Raji (cell line): ENCODE data around the gene COG7.

Source experiments
- POLR2A ChIP-seq: IDR thresholded peaks from 2 replicates; pipeline ENCODE4 v1.6.1; 2011; ENCODE audit warnings: low read depth, low read length, control low read depth; ENCODE audit not compliant: insufficient read depth

The COG7 gene

DNA sequence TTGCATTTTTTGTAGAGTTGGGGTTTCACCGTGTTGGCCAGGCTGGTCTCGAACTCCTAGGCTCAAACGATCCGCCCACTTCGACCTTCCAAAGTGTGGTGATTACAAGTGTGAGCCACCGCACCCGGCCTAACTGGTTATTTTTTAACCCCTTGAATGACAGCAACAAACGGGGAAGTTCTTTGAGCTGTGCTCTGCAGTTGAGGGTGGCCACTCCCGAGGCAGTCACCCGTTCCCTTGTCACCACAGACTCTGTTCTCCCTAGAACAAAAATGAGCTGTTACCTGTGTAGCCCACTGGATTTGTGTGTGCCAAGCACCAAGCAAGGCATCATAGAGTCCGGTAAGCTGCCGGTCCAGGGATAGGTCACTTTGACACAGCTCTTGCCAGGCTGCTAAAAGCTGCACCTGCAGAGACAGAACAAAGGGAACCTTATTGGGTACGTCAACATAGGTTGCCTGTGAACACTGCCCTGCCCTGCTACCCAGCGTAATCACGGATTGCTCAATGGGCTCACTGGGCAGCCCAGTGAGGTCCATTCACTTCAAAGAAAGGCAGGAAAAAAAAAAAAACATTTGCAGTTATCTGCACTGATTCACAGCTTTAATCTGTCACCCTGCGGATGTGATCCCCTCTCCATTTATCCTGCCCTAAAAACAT lies 19.6 kb downstream of the COG7 start:
- TF ChIP-seq POLR2A = no peak

- no peak for TF ChIP-seq POLR2A
Observed at GRCh38 chr16:23432176-23433128, 20.5 kb downstream of the COG7 start.

DNA sequence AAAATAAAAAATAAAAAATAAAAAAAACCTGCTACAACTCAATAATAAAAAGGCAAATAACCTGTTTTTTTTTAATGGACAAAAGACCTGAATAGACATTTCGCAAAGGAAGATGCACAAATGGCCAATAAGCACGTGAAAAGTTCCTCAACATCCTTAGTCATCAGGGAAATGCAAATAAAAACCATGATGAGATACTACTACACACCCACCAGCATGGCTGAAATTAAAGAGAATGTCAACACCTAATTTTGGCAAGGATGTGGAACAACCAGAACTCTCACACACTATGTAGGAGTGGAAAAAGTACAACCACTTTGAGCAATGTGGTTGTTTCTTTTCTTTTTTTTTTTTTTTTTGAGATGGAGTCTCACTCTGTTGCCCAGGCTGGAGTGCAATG lies 24.6 kb downstream of the COG7 start:
- no peak for TF ChIP-seq POLR2A

- TF ChIP-seq POLR2A = no peak
Observed at GRCh38 chr16:23424292-23424958, 28.6 kb downstream of the COG7 start.

- TF ChIP-seq POLR2A = no peak
Observed at GRCh38 chr16:23423496-23424049, 29.4 kb downstream of the COG7 start.

DNA sequence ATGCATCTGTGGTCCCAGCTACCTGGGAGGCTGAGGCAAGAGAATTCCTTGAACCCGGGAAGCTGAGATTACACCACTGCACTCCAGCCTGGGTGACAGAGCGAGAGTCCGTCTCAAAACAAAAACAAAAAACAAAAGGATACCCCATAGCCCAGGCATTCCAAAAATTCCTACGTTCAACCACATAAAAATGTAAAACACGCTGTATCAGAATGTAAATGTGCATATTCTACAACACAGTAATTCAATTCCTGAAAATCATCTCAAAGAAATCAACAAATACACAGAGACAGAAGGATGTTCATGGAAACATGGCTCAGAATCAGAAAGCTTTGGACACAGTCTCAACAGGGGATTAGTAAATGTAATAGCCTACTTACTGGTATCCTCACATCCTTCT lies 33.0 kb downstream of the COG7 start:
- TF ChIP-seq POLR2A = no peak

DNA sequence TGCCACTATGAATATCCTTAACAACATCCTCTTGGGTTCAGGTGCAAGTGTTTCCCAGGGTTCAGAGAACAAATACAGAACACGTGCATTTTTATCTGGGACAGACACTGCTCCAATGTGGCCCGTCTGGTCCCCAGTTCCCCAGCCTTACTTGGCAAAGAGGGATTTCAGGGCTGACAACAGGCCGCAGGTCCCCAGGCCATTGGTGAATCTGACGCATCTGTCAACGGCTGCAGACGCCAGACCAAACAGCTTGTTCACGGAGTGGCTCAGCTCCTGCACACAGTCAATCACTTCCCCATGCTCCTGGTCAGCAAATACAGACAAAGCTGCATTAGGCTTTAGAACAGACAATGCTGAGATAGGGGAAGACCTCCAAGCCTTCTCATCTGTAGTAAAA lies 36.2 kb downstream of the COG7 start:
- TF ChIP-seq POLR2A = no peak

DNA sequence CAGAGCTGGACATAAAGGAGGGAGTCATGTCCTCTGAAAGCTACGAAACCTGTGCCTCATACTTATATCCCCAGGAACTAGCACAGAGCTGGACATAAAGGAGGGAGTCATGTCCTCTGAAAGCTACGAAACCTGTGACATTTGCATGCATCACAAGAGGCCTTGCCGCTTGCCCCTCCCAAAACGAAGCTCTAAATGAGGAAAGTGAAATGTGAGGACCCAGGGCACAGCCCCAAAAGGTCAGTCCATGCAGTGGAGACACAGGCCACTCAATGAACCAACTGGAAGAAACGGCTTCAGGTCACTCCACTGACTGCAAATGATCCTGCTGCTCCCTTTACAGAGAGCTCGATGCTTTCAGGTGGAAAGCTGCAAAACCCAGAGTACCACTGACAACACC lies 38.3 kb downstream of the COG7 start:
- no peak for TF ChIP-seq POLR2A

- TF ChIP-seq POLR2A = no peak
Observed at GRCh38 chr16:23410176-23410575, 42.8 kb downstream of the COG7 start.

- no peak for TF ChIP-seq POLR2A
Observed at GRCh38 chr16:23409522-23409921, 43.5 kb downstream of the COG7 start.

DNA sequence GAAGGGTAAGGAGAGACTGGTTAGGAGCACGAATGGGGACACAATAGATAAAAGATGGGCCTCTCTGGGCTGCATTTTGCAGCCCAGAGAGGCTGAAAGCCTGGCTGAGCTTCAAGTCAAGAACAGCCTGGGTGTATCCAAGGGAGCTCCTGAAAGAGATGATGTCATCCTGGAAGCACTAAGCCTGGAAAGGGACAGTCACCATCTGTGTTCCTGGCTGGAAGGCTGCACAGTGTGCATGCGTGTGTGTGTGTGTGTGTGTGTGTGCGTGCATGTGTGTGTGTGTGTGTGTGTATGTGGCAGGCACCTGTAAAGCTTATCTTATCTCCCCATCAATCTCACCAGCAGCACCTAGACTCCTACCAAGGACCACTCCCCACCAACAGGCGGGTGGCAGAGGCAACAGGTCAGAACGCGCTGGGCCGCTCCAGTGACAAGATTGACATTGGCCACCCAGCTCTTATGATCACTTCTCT lies 44.1 kb downstream of the COG7 start:
- no peak for TF ChIP-seq POLR2A

DNA sequence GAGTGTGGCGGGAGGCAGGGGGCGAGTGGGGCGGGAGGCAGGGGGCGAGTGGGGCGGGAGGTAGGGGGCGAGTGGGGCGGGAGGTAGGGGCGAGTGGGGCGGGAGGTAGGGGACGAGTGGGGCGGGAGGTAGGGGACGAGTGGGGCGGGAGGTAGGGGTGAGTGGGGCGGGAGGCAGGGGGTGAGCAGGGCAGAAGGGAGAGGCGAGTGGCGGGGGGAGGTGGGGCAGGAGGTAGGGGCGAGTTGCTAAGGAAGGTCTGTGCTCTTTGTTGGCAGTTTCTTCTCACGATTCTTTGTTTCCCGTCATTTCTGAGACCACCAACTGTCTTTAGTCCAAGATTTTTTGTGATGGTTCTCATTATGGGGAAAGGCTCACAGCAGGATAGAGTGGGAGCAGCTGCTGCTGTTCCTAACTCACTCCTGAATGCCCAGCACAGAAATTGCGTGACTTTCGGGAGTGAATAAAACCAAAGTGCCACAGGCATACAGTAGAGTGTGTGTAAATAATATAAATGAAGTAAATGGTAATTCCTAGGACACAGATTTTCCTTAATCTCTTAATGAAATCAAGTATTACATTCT lies 44.7 kb downstream of the COG7 start:
- TF ChIP-seq POLR2A = no peak

DNA sequence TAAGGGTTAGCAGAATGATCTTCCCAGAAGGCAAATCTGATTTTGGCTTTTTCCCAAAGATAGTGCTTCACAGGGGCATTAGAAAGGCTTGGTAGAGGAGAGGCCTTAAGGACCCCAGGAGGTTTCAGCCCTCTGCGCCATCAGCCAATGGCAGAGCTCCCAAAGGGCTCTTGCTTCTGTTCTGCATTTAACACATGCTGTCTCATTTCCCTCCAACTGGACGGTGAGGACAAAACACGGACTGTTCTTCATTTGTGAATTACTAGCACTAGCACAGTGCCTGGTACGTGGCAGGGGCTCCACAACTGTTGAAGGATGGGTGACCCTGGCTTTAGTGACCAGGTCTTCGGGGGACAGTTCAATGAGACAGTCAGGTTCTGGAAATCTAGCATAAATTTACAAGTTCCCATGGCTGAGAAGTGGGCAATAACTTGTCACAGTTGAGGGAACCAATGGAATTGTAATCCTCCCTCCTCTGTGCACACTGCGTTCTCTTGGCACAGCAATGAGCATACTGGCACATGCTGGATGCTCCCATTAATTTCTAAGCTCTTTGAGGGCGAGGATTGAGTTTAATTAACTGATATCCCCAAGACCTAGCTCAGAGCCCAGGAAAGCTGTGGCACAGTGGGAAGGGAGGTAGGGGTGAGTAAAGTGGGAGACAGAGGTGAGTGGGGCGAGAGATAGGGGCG lies 45.4 kb downstream of the COG7 start:
- no peak for TF ChIP-seq POLR2A

DNA sequence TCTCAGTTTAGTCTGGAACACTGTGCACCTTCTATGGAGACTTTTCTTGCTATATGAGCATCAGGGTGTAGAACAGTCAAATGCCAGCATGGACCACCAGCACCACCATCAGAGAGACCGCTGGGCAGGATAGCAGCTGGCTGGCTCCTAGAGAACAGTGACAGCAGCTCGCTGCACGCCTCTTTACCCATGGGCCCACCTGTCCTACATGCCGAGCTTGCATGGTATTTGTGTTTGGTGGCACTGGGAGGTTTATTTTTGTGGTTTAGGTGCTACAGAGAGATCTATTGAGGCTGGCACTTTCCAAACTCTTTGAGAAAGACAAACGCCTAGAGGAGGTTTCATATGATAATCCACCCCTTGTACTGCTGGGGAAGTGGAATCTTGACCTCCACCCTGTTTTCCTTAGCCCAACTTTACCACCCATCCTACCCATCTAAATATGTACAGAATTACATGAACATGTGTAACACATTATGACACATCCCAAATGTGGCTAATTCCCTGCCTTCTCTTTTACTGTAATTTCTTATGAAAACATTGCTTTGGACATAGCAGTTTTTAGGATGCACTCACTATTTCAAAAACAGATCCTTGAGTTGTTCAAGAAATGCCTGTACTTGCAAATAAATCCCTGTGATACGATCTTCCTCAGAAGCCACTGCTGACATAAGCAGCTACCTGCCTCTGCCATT lies 46.3 kb downstream of the COG7 start:
- TF ChIP-seq POLR2A = no peak
